T-helper 1 cell treated with Interleukin-12 subunit alpha and Interleukin-12 subunit beta and Interleukin-4 antibody, amounts not matched to agents 30 ng/mL and 1 ng/mL, for 36 hours (primary cell): ENCODE results near the gene USP47. TPM values are rescaled to one million over a fixed set of nuclear protein-coding genes. Genes with fewer than 3 reads are reported as not detected.

ENCODE experiments used
- intact Hi-C: fragments of 100-400 bp; cut with micrococcal nuclease; formaldehyde crosslinking; loops from one replicate; pipeline ENCODE4 v1.15.1; 2024
- total RNA-seq: library from RNA; stranded (reverse); gene quantifications from 2 replicates; pipeline ENCODE4 v1.2.3, GENCODE V29; 2022

Gene USP47
- total RNA-seq, 1 donor from 2014 or later = 44.2 TPM

GRCh38 chr11:11965656-11966353 lies 124.0 kb downstream of the USP47 start:
- intact Hi-C loops = loop anchor here (2.0 kb wide), 2 partner anchors 35 to 167 kb away; no protein-coding TSS in a partner anchor

GRCh38 chr11:11966354-11966741 lies 124.6 kb downstream of the USP47 start:
- intact Hi-C loops = loop anchor here (2.0 kb wide), 2 partner anchors 36 to 168 kb away; no protein-coding TSS in a partner anchor

- intact Hi-C loops = loop anchor here (2.0 kb wide), 2 partner anchors 36 to 168 kb away; no protein-coding TSS in a partner anchor
These were observed 125.3 kb downstream of the USP47 start for GRCh38 chr11:11966826-11967668.

- intact Hi-C loops = loop anchor here (2.0 kb wide), 2 partner anchors 37 to 169 kb away; no protein-coding TSS in a partner anchor
These were observed 126.1 kb downstream of the USP47 start for GRCh38 chr11:11967669-11968510.

- intact Hi-C loops = no loop called here
These were observed 126.9 kb downstream of the USP47 start for GRCh38 chr11:11968511-11969280.

GRCh38 chr11:11969380-11970215 lies 127.8 kb downstream of the USP47 start:
- intact Hi-C loops = no loop called here

GRCh38 chr11:11970556-11970955 lies 128.8 kb downstream of the USP47 start:
- intact Hi-C loops = no loop called here

- intact Hi-C loops = no loop called here
These were observed 130.3 kb downstream of the USP47 start for GRCh38 chr11:11971906-11972547.

- intact Hi-C loops = no loop called here
These were observed 131.1 kb downstream of the USP47 start for GRCh38 chr11:11972730-11973341.

- intact Hi-C loops = no loop called here
These were observed 131.6 kb downstream of the USP47 start for GRCh38 chr11:11973361-11973800.

GRCh38 chr11:11973866-11974265 lies 132.1 kb downstream of the USP47 start:
- intact Hi-C loops = no loop called here

- intact Hi-C loops = no loop called here
These were observed 133.7 kb downstream of the USP47 start for GRCh38 chr11:11975201-11976092.

GRCh38 chr11:11976481-11977127 lies 134.8 kb downstream of the USP47 start:
- intact Hi-C loops = no loop called here

- intact Hi-C loops = no loop called here
These were observed 135.6 kb downstream of the USP47 start for GRCh38 chr11:11977206-11977938.

GRCh38 chr11:11978098-11978637 lies 136.4 kb downstream of the USP47 start:
- intact Hi-C loops = no loop called here
